DND-41 (cell line): Measurements from ENCODE around the gene EP400.

Experiments
- CTCF ChIP-seq: IDR thresholded peaks from 2 replicates; pipeline ENCODE4 v1.5.1; 2012; ENCODE audit warnings: borderline replicate concordance, low read length, moderate library complexity, mild to moderate bottlenecking; ENCODE audit not compliant: poor library complexity, severe bottlenecking; ENCODE audit errors: extremely low read depth
- EZH2 ChIP-seq: IDR thresholded peaks from 3 replicates; pipeline ENCODE4 v1.6.1; 2012; ENCODE audit warnings: borderline replicate concordance, low read depth, mild to moderate bottlenecking, moderate library complexity, low read length, inconsistent platforms; ENCODE audit not compliant: severe bottlenecking

DNA sequence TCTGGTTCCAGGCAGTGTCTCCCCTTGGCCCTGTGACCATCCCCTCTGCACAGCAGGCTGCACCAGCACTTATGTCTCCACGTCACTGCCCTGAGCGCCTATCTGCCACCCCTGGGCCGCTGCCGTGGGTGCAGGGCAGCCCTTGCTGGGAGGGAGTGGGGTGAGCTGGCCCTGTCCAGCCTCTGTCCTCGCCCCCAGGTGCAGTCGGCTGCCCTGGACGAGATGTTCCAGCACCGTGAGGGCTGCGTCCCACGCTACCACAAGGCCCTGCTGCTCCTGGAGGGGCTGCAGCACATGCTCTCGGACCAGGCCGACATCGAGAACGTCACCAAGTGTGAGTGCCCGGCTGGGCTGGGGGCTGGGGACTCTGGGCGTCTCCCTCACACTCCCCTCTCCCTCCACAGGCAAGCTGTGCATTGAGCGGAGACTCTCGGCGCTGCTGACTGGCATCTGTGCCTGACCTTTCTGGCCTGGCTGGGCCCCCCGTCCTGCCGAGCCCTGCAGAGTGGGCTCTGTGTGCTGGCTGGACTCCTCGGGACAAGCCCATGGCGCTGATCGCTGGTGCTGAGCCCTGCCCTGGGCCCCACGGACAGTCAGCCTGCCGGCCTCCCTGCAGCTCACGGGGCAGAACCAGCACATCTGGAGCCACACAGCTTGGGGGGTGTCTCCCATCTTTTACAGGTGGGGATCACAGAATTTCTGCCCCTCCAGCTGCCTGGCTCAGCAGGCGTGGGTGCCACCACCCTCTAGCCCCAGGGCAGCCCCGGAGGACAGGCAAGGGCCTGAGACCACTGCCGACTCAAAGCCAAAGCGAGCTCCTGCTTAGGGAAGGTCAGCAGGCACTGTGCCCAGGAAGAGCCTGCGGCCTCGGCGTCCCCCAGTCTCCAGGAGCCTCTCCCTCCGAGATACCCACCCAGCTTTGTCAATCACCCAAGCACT, 28.6 kb upstream of the EP400 start:
- TF ChIP-seq CTCF (no peak), EZH2 (no peak)
